GM12865 (cell line): ENCODE data around the gene TARS3.

Source experiments
- DNase-seq: peaks from one replicate; pipeline ENCODE4 v3.0.0; 2010; ENCODE audit warnings: low read depth
- H3K4me3 ChIP-seq: 2 replicates; pipeline ENCODE4 v1.5.1; 2011; ENCODE audit warnings: mild to moderate bottlenecking, low read depth, low read length, control low read depth
- CTCF ChIP-seq: IDR thresholded peaks from 2 replicates; pipeline ENCODE4 v1.5.1; 2011; ENCODE audit warnings: low read length, control low read depth, low read depth, inconsistent platforms; ENCODE audit not compliant: insufficient read depth; ENCODE audit errors: missing control alignments

The TARS3 gene

GRCh38 chr15:101718896-101719295 lies 5.4 kb downstream of the TARS3 start:
- no peak for DNase-seq

GRCh38 chr15:101712078-101712477 lies 12.2 kb downstream of the TARS3 start:
- no peak for DNase-seq
- H3K4me3 ChIP-seq: no peak overlapping the region
- TF ChIP-seq CTCF: no peak

More at GRCh38 chr15:101718896-101719295, 5.4 kb downstream of the TARS3 start:
- TF ChIP-seq CTCF: no peak
- no peak overlapping the region for H3K4me3 ChIP-seq

DNA sequence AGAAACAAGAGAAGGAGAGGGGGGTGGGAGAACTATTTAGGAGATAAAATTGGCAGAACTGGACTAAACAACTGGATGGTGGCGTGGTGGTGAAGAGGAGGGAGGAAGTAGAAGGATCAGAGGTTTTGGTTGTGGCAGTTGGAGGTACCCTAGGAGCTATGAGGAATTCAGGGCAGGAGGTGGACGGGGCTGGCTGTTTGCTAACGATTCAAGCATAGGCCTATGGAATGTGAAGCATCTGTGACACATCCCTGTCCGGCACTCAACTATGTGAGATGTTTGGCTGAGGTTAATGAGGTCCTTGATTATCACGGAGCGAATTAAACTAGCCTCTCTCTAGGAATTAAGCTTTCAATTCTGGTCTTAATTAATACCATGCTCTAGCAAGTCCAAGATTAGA lies 13.5 kb downstream of the TARS3 start:
- TF ChIP-seq CTCF: no peak
- no peak for DNase-seq

GRCh38 chr15:101709466-101709865 lies 14.8 kb downstream of the TARS3 start:
- TF ChIP-seq CTCF: no peak
- DNase-seq: no peak
- no peak overlapping the region for H3K4me3 ChIP-seq

More for the DNA sequence above, 13.5 kb downstream of the TARS3 start:
- no peak overlapping the region for H3K4me3 ChIP-seq

DNA sequence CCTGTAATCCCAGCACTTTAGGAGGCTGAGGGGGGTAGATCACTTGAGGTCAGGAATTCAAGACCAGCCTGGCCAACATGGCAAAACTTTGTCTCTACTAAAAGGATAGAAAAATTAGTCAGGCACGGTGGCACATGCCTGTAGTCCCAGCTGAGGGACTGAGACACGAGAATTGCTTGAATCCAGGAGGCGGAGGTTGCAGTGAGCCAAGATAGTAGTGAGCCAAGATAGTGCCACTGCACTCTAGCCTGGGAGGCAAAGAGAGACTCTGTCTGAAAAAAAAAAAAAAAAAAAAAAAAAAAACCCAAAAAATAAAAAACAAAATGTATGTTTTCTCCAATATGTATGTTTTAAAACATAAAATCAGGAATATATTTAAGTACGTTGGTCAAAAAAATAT lies 16.3 kb downstream of the TARS3 start:
- TF ChIP-seq CTCF: no peak
- no peak overlapping the region for H3K4me3 ChIP-seq
- no peak for DNase-seq

- DNase-seq: no peak
- TF ChIP-seq CTCF: no peak
- no peak overlapping the region for H3K4me3 ChIP-seq
These were observed 22.2 kb downstream of the TARS3 start for GRCh38 chr15:101702077-101702476.

GRCh38 chr15:101698314-101698713 lies 26.0 kb downstream of the TARS3 start:
- TF ChIP-seq CTCF: no peak
- H3K4me3 ChIP-seq: no peak overlapping the region
- DNase-seq: no peak
